Forelimb muscle (tissue), 1 donor: Measurements from ENCODE around the gene NAT10. TPM values are rescaled to one million over a fixed set of nuclear protein-coding genes. Genes with fewer than 3 reads are reported as not detected.
"Not testable (repeated sequence)": the region's sequence is repeated elsewhere in the genome, so short reads cannot be mapped to it uniquely, and the experiment has no call there.

Source experiments
- DNase-seq: peaks from one replicate; pipeline ENCODE4 v3.0.0-alpha.2; 2013; ENCODE audit warnings: low read depth
- polyA plus RNA-seq: library from polyadenylated mRNA; unstranded; fragments of 120-200 nt; gene quantifications from one replicate; pipeline ENCODE4 v1.2.1, GENCODE V29; 2013; ENCODE audit not compliant: insufficient read length

The NAT10 gene
- polyA plus RNA-seq, 1 donor = 30.9 TPM

- DNase-seq = no peak
These were observed 62.5 kb downstream of the NAT10 start for GRCh38 chr11:34167961-34168360.

DNA sequence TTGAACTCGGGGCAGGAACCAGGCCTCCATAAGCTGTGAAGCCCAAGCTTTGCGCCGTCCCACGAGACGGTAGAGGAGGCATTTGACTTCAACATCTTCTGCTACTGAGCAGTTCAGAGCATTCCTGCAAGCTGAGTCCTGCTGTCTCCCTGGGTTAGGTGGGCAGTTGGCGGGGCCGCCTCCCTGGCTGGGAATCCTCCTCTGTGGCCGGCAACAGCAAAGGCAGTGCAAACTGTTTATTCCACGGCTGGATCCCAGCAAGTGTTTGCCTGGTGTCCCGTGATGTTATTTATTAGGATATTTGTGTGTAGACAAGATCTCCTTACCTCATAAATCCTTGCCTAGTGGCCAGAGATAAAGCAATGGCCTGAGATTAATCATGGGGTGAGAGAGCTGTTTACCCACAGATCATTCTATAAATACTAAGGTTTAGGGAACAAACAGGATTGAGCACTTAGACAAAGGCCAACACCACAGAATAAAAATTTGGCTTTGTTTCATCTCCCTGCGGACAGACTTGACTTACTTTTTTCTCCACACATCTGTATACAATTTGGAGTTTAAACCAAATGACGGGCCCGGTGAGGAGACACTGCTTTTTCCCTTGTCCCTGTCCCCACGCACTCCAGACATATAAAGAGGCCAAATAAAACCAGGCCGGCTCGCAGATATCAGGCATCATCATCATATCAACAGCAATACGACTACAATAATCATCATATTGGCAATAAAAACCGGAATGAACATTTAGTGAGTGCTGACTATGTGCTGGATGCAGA, 63.4 kb downstream of the NAT10 start:
- peak; percentile 9 for DNase-seq

DNA sequence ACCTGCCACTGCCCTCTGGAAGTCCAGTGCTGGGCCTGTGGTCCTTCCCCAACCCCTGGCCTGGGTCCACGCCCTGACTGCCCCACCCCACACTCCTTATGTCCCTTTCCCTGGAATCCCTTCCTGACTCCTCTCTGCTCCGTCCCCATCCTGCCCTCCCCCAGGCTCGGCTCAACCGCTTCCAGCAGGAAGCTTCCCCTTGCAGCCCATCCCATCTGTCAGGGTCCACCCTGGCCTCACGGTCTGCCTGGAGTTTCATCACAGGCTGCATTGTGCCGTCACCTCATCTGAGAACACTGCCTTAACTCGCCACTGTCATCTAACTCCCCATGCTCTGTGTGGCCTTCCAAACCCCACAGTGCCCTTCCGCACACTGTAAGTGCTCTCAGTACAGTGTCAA, 64.3 kb downstream of the NAT10 start:
- DNase-seq = no peak

DNA sequence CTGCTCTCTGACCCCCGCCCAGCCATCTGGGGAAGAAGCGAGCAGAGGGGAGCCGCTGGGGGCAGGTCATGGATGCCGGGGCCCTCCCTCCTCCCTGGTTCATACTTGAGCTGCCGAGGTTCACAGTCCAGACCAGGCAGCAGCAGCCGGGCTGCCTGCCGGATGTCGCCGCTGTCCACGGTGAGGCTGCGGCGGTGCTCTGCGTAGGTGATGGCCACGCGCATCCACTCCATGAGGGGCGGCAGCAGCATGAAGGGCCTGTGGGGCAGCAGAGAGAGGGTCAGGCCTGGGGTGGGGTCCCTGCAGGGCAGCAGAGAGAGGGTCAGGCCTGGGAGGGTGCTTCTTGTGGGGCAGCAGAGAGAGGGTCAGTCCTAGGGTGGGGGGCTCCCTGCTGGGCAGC, 67.6 kb downstream of the NAT10 start:
- no peak for DNase-seq

DNA sequence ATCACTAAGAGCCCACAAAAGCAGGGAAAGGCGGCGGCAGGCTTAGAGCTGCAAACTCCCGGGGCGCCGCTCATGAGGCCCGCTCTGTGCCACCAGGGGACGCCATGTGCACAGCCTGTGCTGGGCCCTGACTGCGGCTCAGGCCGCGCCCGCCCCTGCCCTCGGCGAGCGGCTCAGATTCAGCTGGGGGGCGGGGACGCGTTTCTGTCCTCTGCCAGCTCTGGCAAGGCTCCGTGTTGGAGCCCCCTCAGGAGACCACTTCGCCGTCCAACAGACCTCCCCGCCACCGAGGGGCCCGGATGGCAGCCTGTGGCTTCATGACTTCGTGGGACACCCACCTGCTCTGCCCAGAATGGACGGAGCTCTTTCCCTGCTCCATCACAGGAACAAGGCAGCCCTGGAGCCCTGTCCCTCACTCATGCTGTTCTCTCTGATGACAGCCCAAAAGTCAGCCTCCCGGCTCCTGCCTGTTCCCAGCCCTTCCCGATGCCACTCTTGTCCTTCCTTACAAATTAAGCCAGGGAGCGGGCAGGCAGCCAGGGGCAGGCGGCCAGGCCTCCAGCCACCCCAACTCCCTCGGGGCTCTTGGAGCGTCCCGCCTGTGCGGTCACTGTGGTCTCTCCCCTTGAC, 69.1 kb downstream of the NAT10 start:
- DNase-seq = peak; percentile 28

DNA sequence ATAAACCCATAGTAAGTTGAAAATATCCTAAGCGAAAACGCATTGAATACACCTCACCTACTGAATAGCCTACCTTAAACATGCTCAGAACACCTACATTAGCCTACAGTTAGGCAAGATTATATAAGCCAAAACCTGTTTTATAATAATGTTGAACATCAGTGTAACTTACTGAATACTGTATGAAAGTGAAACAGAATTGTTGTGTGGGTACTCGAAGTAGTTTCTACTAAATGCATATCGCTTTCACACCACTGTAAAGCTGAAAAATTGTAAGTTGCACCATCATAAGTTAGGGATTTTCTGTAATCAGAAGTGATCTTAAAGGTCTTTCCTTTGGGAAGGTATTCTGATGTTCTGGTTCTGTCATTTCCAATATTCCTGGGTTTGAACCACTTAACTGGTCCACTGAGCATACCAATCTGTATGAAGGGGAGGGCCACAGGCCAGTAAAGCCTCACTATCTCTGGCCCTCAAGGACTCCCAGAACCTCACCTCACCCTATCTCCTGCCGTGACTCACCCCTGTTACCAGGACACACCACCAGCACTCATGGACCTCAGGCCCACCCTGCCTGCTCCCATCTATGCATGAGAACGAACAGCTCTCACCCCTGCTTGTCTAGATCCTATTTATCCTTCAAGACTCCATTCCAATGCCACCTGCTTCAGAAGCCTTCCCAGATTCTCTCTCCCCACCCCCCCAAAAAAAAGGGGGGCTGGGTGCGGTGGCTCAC, 70.0 kb downstream of the NAT10 start:
- no peak for DNase-seq

DNA sequence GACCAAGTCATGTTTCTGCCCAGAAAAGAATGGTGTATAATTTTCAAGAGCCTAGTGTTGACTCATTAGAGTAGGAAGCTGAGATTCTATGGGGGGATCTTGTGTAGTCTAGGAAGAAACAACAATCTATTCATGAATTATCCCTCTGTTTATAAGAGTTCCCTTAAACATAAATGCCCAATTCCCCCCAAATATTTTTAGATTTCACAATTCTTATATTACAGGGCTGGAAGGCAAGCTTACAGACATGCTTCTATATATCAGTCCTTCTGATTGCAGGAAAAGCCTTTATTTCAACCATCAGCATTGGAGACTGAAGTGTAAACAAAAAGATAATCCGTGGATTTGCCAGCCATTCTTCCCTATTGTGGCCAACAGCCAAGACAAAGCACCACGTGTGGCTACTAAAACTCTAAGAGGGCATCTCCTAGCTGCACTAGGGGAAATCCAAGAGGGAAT, 71.4 kb downstream of the NAT10 start:
- DNase-seq = no peak

DNA sequence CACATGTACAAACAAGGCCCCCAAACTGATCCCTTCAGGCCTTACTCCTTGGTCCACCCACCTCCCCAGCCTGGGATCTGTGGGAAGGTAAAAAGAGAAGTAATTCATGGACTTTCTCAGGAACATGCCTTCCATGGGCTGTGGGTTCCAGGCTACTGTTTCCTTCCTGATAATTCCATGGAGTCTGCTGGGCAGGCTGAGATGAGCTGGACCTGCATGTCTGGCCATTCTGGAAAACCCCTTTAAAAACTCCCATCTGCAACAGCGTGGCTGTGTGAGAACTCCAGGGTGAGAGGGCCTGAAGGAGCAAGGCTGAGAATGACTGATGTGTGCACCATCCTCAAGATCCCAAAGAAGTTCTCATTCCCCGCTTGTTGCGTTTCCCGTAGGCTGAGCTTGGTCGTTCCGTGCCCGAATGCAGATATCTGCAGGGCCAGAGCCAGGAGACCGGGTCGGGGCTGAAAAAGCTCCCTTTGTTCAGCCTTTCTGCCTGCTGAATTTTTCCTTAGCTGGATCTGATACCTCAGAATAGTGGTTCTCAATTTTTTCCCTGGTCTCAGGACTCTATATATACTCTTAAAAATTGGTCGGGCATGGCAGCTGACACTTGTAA, 72.9 kb downstream of the NAT10 start:
- no peak for DNase-seq

DNA sequence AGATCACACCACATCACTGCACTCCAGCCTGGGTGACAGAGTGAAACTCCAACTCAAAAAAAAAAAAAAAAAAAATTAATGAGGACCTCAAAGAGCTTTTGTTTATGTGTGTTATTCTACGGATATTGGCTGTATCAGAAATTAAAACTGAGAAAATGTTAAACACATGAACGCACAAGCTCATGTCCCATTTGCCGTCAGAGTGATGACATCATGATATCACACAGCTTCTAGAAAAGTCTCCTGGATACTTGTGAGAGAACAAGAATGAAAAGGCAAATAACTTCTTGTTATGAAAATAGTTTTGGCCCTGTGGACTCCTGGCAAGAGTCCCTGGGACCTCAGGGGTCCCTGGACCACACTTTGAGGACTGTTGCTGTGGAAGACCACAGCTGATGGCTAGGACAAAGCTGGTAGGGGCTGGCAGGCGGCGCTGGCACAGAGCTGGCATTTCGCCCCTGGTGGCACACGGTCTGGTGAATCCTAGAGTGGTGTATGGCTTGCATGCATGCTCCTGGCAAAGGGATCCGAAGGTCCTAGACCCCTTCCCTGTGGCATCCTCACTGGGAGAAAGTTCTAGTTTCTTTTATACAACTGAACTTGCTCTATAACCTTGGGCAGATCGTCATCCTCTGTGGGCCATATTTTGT, 73.7 kb downstream of the NAT10 start:
- no peak for DNase-seq

- no peak for DNase-seq
These were observed 74.8 kb downstream of the NAT10 start for GRCh38 chr11:34180040-34180813.

DNA sequence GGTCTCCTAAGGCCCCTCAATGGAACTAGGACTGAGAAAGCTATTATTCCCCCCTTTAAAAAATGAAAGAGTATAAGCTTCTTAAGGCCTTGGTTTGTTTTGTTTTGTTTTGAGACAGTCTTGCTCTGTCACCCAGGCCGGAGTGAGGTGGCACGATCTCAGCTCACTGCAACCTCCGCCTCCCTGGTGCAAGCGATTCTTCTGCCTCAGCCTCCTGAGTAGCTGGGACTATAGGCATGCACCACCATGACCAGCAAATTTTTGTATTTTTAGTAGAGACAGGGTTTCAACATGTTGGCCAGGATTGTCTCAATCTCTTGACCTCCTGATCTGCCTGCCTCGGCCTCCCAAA, 75.4 kb downstream of the NAT10 start:
- not testable (repeated sequence) for DNase-seq

- DNase-seq = no peak
These were observed 75.8 kb downstream of the NAT10 start for GRCh38 chr11:34181251-34181650.

GRCh38 chr11:34181856-34182405, 76.5 kb downstream of the NAT10 start:
- DNase-seq = no peak

GRCh38 chr11:34182425-34182824, 77.0 kb downstream of the NAT10 start:
- no peak for DNase-seq

GRCh38 chr11:34182921-34183685, 77.7 kb downstream of the NAT10 start:
- DNase-seq = no peak

- no peak for DNase-seq
These were observed 78.5 kb downstream of the NAT10 start for GRCh38 chr11:34183848-34184391.

GRCh38 chr11:34184505-34185015, 79.1 kb downstream of the NAT10 start:
- DNase-seq = no peak

DNA sequence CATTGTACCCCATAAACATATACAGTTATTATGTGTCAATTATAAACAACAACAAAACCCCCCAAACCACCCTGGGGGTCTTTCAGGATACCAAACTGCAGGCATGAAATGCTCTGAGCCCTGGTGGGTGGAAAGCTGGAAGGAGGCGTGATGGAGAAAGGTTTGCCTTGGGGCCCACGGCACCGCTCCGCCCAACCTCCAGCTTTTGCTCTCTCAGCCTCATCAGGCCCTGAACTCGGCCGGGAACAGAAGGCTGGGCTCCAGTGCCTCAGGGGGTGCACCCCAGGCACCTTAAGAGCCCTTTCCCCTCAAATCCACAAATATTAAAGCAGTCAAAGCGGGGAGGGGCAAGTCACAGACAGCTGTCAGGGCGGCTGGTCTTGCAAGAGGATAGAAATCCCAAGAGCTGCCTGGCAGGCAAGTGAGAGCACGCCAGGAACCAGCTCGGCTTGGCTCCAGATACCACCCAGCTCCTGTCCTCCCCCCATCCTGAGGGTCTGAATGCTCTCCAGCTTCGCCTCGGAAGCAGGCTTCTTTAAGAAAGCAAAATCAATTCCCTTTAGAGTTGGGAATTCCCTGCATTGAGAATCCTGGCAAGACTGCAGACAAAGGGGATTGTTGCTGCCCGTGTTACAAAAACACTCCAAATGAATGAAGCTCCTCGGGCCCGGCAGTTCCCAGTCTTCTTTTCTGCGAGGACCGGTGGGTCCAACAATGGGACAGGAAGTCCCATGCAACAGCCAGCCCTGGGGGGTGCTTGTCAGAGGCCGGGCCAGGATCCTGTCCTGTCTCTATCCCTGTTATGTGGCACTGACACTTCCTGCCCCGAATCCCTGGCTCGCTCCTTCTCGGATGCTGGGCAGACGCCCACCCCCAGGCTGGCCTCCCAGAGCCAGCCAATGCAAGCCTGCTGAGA, 80.8 kb downstream of the NAT10 start:
- no peak for DNase-seq
